ENCODE results near the gene AASS. TPM values are rescaled to one million over a fixed set of nuclear protein-coding genes. Genes with fewer than 3 reads are reported as not detected.

AASS gene
- polyA plus RNA-seq, 2 of the 4 experiments (the other 2 are of a cell fraction), result 0.04 to 0.21 TPM

- WGBS (ENCODE audit: missing lambda C conversion rate), result 1% methylated on average over 3 of the region's 3 CpGs
- FAIRE-seq, result no peak
- Histone ChIP-seq H3K9me3 (no peaks in the 10 kb centered on the region), H3K4me1 (no peaks in the 10 kb centered on the region), H3K27ac (no peak overlapping the region), H3K4me3 (no peak overlapping the region), H3K4me2 (no peak overlapping the region)
- POLR2A ChIA-PET, result no interaction called here
- ATAC-seq, result no peak
- CTCF ChIA-PET, result no interaction called here
- TF ChIP-seq HDAC2 (IDR thresholded peaks at IDR 0.05) (no peak), MAX (IDR thresholded peaks at IDR 0.05) (no peak), NPAS2 (CRISPR knock-in tag; IDR thresholded peaks at IDR 0.05; ENCODE audit: borderline replicate concordance) (no peak), CTCF (IDR thresholded peaks at IDR 0.05) (no peak), RARB (CRISPR knock-in tag; IDR thresholded peaks at IDR 0.05) (no peak), CBX2 (IDR thresholded peaks at IDR 0.05; ENCODE audit: borderline replicate concordance, low read depth) (no peak), KDM1A (IDR thresholded peaks at IDR 0.05; ENCODE audit: low read depth) (no peak), JUNB (IDR thresholded peaks at IDR 0.05) (no peak), PBX3 (IDR thresholded peaks at IDR 0.05) (no peak), CEBPB (IDR thresholded peaks at IDR 0.05) (no peak), POLR2A (IDR thresholded peaks at IDR 0.05; ENCODE audit: low read length) (no peak), EP300 (IDR thresholded peaks at IDR 0.05) (no peak), NFE2L2 (conservative IDR thresholded peaks at IDR 0.05; ENCODE audit: low read length) (no peak)
- TF ChIP-seq, protein P1, sequence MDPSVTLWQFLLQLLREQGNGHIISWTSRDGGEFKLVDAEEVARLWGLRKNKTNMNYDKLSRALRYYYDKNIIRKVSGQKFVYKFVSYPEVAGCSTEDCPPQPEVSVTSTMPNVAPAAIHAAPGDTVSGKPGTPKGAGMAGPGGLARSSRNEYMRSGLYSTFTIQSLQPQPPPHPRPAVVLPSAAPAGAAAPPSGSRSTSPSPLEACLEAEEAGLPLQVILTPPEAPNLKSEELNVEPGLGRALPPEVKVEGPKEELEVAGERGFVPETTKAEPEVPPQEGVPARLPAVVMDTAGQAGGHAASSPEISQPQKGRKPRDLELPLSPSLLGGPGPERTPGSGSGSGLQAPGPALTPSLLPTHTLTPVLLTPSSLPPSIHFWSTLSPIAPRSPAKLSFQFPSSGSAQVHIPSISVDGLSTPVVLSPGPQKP (IDR thresholded peaks at IDR 0.05; ENCODE audit: low read depth, low read length), result no peak
- DNase-seq (ENCODE audit: low read depth in 1 of 2, low spot score in 1 of 2), result no peak
Measured at GRCh38 chr7:122068999-122069398, 75.0 kb downstream of the AASS start.

GRCh38 chr7:122068046-122068445, 76.0 kb downstream of the AASS start:
- no peak for ATAC-seq
- no peak overlapping the region for H3K4me3 ChIP-seq
- POLR2A ChIA-PET, result no interaction called here
- no peaks in the 10 kb centered on the region for H3K9me3 ChIP-seq
- H3K4me1 ChIP-seq, result no peaks in the 10 kb centered on the region
- no peak overlapping the region for H3K4me2 ChIP-seq
- CTCF ChIA-PET, result no interaction called here
- no peak for FAIRE-seq
- DNase-seq (ENCODE audit: low read depth in 1 of 2, low spot score in 1 of 2), result no peak
- TF ChIP-seq HES2 (IDR thresholded peaks at IDR 0.05), result no peak
- TF ChIP-seq RCOR1 (IDR thresholded peaks at IDR 0.05; ENCODE audit: low read depth, low read length), result no peak
- TF ChIP-seq HEYL (CRISPR knock-in tag; IDR thresholded peaks at IDR 0.05), result no peak
- no peak for TF ChIP-seq FOSL2 (IDR thresholded peaks at IDR 0.05)
- TF ChIP-seq FOSL2 (CRISPR knock-in tag; IDR thresholded peaks at IDR 0.05), result no peak
- TF ChIP-seq, protein P1 (IDR thresholded peaks at IDR 0.05; ENCODE audit: low read depth, low read length), result no peak
- no peak for TF ChIP-seq TP53 (CRISPR knock-in tag; IDR thresholded peaks at IDR 0.05)
- TF ChIP-seq HMGXB4 (CRISPR knock-in tag; IDR thresholded peaks at IDR 0.05; ENCODE audit: borderline replicate concordance), result no peak
- no peak for TF ChIP-seq ZSCAN20 (CRISPR knock-in tag; IDR thresholded peaks at IDR 0.05)
- no peak for TF ChIP-seq CTCF (IDR thresholded peaks at IDR 0.05)
- TF ChIP-seq EHF (CRISPR knock-in tag; IDR thresholded peaks at IDR 0.05), result no peak
- TF ChIP-seq ZNF302 (CRISPR knock-in tag; IDR thresholded peaks at IDR 0.05), result no peak
- no peak for TF ChIP-seq NPAS2 (CRISPR knock-in tag; IDR thresholded peaks at IDR 0.05; ENCODE audit: borderline replicate concordance)
- TF ChIP-seq BHLHE40 (IDR thresholded peaks at IDR 0.05; ENCODE audit: low read depth, low read length), result no peak
- TF ChIP-seq MAZ (IDR thresholded peaks at IDR 0.05; ENCODE audit: borderline replicate concordance, low read depth, low read length), result no peak
- TF ChIP-seq MAX (IDR thresholded peaks at IDR 0.05), result no peak
- TF ChIP-seq FOXS1 (CRISPR knock-in tag; IDR thresholded peaks at IDR 0.05), result no peak
- no peak for TF ChIP-seq JUN (IDR thresholded peaks at IDR 0.05)
- no peak for TF ChIP-seq CBX8 (IDR thresholded peaks at IDR 0.05)
- no peak for TF ChIP-seq EP300 (IDR thresholded peaks at IDR 0.05)
- TF ChIP-seq FOSB (CRISPR knock-in tag; IDR thresholded peaks at IDR 0.05), result no peak
- no peak overlapping the region for H3K27ac ChIP-seq
- WGBS (ENCODE audit: missing lambda C conversion rate), result 6% methylated on average over 1 of the region's 1 CpG

Data from A549 (cell line).